GM12872 (cell line): Measurements from ENCODE around the gene TRABD2B.

ENCODE experiments used
- CTCF ChIP-seq: IDR thresholded peaks from 3 replicates; pipeline ENCODE4 v1.5.1; 2011; ENCODE audit warnings: low read depth, mild to moderate bottlenecking, low read length, moderate library complexity; ENCODE audit not compliant: insufficient read depth

Gene TRABD2B

GRCh38 chr1:47725000-47725473, 272.1 kb downstream of the TRABD2B start:
- TF ChIP-seq CTCF, result no peak

DNA sequence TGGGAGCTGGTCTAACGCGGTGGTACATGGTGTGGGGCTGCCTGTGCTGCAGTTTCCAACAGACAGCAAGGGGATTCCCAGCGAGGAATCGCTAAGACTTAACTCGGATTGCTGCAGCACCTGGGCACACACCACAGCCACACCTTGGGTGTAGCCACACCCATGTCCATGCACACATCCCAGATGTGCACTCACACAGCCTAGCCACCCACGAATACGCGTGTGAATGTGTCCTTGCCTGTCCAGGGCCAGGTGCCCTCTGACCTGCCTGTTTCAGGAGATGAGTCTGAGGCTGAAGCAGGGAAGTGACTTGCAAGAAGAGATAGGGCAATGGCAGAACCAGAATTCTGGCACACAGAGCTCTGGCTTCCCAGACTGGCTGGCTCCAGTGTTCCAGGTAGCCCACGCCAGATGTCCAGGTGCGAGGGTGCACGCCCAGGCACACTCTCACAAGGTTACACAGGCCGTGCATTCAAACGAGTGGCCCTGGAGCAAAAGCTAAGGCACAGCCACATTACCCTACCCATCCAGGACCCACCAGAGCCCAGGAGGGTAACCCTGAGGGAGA, 272.7 kb downstream of the TRABD2B start:
- TF ChIP-seq CTCF, result no peak

- no peak for TF ChIP-seq CTCF
These were observed 274.1 kb downstream of the TRABD2B start for GRCh38 chr1:47722909-47723580.

DNA sequence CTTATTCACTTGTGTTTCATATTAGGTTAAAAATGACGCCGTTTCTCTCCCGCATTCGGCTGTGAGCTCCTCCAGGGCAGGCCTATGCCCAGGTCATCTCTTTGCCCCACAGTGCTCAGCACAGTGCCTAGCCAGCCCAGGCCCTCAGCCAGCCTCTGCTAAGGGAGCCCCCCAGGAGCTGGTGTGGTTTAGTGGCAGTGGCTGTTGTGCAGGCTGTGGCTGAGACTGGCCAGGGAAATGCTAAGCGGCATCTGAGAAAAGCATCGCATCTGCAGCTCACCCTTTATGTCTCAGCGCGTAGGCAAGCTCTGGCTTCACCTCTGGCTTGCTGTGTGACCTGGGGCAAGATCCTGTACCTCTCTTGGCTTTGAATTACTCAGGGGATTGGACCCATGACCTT, 275.1 kb downstream of the TRABD2B start:
- no peak for TF ChIP-seq CTCF

- TF ChIP-seq CTCF, result no peak
These were observed 277.1 kb downstream of the TRABD2B start for GRCh38 chr1:47720111-47720510.

DNA sequence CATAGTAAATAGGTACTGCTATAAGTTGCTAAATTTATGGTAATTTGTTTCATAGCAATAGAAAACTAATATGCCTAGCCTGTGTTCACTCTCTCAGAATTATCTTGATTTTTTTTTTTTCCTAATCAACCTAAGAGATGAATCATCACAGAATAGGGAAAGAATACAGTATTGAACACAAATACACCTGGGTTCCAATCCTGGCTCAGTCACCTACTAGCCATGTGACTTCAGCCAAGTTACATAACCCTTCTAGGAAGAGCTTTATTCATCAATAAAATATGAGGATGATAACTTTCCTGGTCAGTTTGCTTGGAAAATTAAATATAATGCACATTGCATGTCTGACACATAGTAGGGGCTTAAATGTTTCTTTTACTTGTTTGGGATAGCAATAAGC, 279.8 kb downstream of the TRABD2B start:
- no peak for TF ChIP-seq CTCF

DNA sequence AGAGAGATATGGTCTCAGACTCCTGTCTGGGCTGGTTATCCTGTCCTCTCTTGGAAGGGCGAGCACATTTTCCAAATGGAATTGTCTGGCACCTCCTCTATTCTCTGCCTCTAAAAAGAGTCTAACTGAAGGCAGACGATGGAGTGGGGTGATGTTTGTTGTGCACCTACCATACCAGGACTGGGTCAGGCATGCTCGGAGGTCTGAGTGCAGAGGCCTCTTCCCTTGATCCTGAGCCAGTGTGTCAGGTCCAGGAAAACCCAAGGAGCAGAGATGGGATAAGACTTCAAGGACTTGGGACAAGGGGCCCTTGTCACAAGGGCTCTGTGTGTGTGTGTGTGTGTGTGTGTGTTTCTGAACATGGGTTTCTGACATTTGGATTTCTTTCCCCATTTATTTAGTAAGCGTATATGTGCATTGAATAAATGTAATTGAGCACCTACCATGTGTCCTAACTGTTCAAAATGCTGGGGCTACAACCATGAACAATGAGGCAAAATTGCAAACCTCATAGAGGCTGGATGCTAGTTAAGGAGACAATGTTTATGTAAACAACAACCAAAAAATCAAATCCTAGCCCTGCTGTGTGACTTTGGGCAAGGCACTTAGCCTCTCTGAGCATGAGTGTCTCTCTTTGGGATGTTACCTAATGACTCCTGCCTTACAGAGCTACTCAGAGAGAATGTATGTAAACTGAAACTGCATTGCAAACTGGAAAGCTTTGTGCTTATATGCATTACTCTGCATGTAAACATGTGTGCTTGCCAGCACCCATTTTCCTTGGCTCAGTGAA, 283.0 kb downstream of the TRABD2B start:
- no peak for TF ChIP-seq CTCF
